NCI-H69 (cell line): ENCODE results near the gene SGSM2.

Source experiments
- DNase-seq: peaks from one replicate; lab custom pipeline; 2025; lab: John Stamatoyannopoulos, UW

SGSM2 gene

DNA sequence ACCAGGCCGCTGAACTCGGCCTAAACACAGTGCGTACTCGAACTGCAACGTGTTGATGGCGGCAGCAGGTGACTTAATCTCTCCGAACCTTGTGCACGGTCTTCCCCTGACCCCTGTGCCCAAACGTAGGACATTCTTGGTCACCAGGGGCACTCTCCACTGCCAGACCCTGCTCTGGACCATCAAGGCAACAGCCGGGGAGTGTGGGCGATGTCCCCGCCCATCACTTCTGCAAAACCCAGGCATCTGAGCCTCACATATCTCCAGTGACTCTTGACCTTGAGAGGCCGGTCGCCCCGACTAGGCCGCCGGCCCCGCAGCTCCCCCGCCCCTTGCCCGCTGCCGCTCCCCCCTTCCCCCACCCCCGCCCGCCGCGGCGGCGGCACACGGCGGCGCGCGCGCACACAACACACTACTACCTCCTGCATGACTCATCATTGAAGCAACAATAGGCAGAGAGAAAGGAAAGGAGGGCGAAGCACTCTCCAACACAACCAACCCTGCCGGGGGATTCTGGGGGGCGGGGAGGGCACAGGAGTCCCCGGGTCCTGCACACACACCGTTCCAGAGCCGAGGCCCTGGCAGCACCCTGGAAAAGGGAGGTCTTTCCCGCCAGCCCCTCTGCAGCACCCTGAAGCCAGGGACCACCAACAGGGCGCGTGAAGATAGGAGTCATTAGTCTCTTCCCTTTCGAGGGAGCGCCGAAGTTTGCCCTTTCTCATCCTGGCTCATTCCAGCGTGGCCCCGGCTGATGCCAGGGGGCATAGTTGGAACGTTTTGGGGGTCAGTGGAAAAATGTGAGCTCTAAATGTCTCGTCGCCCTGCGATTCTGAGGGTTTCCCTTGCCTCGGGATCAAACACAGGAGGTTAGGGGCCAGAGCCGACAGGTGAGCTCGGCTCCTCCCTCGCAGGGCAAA is 61.6 kb downstream of the SGSM2 start:
- DNase-seq, result peak; percentile 87

- DNase-seq, result peak; percentile 94
These were observed 62.5 kb downstream of the SGSM2 start for GRCh38 chr17:2399572-2400473.

DNA sequence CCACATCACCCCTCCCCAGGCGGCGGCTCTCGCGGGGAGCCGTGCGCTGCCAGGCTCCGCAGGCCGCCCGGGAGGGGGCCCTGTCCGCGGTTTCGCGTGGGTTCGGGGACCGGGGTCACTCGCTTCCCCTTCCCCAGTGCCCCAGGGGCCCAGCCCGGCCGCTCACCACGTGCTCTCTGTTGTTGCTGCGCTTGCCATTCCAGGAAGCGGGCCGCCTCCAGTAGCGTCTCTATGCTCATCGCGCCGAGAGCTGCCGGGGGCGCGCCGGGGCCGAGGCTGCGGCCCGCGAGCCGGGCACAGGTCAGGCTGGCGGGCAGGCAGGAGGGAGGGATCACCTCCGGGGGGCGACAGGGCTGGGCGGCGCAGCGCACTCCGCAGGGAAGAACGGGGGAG is 63.2 kb downstream of the SGSM2 start:
- peak; percentile 70 for DNase-seq

- peak; percentile 94 for DNase-seq
These were observed 63.6 kb downstream of the SGSM2 start, which contains the start of gene MNT for GRCh38 chr17:2400877-2401425. Gene MNT, minus strand, starts transcription at chr17:2401060. Its CDS starts 348 bp downstream, at chr17:2400712.

DNA sequence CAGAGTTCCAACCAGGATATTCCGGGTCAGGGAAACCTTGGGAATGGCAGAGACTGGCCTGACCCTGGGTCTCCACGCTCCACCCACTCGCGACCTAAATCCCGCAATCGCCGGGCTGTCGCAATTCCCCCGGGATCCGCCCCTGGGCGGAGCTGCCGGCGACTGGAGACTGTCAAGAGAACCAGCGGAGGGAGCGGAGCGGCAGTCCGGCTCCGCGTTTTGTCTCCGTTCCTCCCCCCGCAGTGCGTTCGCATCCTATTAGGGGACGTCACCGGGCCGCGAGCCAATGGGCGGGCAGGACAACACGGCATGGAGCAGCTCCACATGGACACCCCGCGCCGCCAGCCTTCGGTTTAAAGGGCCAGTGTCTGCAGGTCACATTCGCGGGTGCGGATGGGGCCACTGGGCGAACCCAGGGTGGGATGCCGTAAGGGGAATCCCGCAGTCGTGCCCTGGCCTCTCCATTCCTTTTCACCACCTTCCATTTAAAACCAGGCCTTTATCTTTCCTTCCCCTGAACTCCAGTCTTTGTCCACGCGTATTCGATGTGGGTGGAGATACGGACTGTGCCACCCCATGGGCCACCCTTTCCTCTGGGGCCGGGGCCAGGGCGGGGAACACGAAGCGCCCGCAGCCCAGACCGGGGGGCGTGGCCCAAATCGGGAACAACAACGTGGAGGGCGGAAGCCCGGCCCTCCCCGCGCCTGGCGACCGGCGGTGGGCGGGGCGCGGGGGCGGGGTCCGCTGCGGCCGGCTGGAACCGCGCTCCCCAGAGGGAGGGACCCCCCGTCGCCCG is 64.3 kb downstream of the SGSM2 start:
- DNase-seq, result peak; percentile 98

DNA sequence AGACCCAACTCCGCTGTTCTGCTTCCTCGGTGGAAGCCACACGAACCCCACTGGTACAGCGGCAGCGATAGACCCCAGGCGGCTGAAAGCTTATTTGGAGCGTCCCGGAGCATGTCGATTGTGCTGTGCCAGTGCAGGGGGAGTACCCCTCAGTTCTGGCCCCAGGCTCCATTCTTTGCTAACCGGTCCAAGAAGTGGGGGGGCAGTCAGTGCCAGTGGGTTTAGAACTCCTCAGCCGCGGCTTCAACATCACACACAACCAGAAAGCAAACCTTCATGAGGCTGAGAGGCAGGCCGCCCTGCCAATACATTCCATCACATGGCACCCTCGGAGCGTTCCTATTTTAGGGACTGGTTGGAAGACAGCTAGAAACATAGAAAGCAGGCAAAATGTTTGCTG is 65.2 kb downstream of the SGSM2 start:
- DNase-seq, result no peak

- no peak for DNase-seq
These were observed 65.7 kb downstream of the SGSM2 start for GRCh38 chr17:2403044-2403443.

GRCh38 chr17:2405247-2405926 is 68.1 kb downstream of the SGSM2 start:
- no peak for DNase-seq

GRCh38 chr17:2406271-2406902 is 69.1 kb downstream of the SGSM2 start:
- no peak for DNase-seq

DNA sequence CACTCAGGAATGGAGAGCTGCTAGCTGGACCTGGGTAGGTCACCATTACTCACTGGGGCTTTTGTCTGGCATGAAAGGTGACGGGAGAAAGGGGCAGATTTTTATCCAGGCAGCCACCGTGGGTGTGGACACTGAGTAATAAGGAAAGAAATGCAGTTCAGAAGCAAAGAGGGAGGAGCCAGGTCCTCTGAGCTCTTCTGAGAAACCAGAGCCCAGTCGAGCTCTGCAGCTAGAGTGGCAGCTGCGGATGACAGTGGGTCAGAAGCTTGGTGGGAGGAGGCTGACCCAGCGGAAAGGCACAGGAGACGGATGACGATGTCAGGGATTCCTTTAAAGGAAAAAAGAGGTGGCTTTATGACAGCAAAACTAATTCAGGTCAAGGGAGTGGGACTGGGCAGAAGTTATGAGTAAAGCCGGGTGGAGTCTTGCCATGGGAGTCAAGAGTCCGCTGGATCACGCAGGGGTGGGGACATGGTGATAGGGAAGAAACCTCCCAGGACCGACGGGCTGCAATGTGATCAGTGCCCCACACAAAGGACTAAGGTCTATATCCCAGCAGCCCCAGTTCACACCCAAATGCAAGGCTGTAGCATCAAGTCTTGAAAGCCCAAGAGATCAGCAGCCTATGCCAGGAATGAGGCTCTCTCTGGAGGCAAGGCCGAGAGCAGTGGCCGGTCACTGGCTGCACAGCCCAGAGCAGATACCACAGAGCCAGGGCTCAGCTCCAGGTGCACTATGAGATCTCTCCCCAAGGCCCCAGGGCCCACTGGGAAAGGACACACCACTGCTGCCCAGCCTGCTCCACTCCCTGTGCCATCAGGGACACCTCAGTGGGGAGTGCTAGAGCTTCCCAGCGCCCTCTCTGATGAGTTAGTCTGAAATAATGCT is 69.8 kb downstream of the SGSM2 start:
- DNase-seq, result no peak

DNA sequence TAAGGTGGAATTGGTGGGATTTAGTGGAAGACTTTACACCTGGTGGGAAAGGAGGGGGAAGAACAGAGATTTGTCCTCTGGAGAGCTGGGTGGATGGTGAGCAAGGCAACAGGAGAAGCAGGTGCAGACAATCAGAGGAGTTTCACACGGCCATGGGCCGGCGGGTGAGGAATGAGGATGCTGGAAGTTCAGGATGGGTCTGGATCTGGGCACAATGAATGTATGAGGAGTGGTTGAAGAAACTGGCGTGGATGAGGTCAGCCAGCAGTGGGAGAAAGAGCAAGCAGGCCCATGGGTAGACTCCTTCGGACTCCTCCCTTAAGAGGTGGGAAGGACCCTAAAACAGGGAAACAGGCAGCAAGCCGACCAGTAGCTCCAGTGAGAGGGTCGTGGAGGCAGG is 73.7 kb downstream of the SGSM2 start:
- DNase-seq, result no peak

GRCh38 chr17:2412561-2413021 is 75.3 kb downstream of the SGSM2 start:
- DNase-seq, result peak; percentile 74

DNA sequence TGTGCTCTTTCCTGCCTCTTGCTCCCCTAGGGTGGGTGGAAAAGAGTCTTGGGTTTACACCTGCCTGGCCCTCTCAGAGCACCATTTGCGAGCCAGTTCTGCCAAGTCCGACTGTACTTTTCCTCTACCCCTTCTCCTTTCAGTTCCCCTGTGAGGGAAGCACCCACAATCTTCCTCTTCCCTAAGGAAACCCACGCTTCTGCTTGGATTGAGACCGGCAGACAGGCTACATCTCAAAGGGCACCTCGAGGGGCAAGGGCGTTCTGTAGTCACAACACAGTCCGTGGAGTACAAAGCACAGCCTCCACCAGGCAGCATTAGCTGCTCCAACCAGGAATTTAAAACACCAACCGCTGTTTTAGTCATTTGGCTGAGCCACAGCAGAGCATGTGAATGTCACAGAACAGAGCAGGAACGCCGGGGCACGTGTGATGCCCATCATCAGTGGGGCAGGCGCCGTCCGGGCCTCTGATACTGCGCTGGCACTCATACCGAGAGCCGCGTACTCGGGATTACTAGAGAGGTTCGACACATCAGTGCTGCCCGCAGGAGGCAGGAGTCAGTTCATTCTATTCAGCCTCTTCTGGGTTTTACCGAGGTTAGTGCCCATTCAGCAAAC is 77.3 kb downstream of the SGSM2 start:
- DNase-seq, result no peak

- DNase-seq, result no peak
These were observed 77.8 kb downstream of the SGSM2 start for GRCh38 chr17:2415081-2415480.

- DNase-seq, result peak; percentile 72
These were observed 78.9 kb downstream of the SGSM2 start for GRCh38 chr17:2416010-2416734.

DNA sequence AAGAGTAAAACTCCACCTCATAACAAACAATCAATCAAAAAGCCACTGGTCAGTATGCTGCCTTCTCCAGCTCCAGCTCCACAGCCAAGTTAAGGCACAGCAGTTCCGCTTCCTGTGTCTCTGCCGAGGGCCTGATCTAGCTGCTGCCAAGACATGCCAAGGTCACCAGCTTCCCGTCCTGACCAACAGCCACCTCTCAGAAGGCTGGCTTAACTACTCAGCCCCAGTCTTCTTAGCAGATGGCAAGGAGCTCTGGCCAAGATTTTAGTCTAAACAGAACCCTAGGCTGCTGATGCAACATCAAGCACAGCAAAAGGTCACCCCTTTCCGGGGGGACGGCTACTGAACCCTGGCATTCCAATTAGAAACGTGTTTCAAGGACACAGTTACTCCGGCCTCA is 81.3 kb downstream of the SGSM2 start:
- DNase-seq, result no peak

DNA sequence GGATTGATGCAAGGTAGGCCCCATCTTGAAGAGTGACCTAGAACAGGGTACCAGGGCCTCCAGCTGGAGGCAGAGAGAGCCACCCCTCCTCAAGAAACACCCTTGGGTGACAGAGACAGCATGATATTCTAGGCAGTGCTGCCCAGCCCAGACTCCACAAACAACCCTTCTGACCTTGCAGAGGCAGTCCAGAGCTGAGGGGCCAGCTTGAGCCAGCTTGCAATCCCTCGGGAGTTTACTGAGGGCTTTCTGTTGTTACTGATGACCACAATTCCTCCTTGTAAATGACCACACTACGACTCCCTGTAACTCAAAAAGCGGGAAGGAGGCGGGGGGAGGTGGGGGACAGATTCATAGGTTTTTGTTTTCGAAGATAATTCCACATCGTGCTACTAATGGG is 82.2 kb downstream of the SGSM2 start:
- no peak for DNase-seq

DNA sequence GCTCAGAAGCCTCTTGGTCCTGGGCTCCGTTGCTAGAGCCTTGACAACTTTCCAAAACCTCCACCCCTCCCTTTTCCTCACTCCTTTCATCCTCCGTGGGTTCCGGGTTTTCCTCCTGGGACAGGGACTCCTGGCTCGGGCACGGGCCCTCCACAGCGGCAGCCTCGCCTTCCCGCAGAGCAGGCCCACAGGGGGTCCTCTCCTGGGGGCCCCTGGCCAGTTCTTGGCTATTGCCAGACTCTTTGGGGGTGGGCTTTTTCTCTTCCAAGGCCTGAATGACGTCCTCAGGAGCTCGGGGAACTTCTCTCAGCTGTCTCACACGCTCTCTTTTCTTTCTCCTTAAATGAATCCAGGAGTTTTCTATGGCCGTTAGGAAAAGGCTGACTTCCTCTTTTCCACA is 82.9 kb downstream of the SGSM2 start:
- DNase-seq, result no peak
